Aorta (tissue), 5 donors: ENCODE measurements around the gene SOX13. TPM values are rescaled to one million over a fixed set of nuclear protein-coding genes. Genes with fewer than 3 reads are reported as not detected.

Source experiments
- ATAC-seq: fragments of 200-7000 bp; cut with Tn5 transposase; one replicate; pipeline ENCODE4 v1.9.1; 2022; ENCODE audit warnings: moderate library complexity; ENCODE audit not compliant: low FRiP score
- DNase-seq, 2 donors: peaks; one replicate each; pipeline ENCODE4 v3.0.0-alpha.2; 2020
- H3K27ac ChIP-seq, 2 donors: one replicate each; pipeline ENCODE4 v1.5.1; 2013; ENCODE audit warnings: low read length in 2 of 2, mild to moderate bottlenecking in 2 of 2, moderate library complexity in 2 of 2, control low read depth in 1 of 2, inconsistent platforms in 1 of 2, low read depth in 1 of 2
- H3K27me3 ChIP-seq, 2 donors: one replicate each; pipeline ENCODE4 v1.6.1; 2013; ENCODE audit warnings: control low read depth in 1 of 2, low read length in 1 of 2, mild to moderate bottlenecking in 1 of 2, moderate library complexity in 1 of 2; ENCODE audit not compliant: insufficient read depth in 2 of 2, control insufficient read depth in 1 of 2
- H3K36me3 ChIP-seq, 2 donors: one replicate each; pipeline ENCODE4 v1.6.1; 2013; ENCODE audit warnings: control low read depth in 1 of 2, low read length in 1 of 2, mild to moderate bottlenecking in 1 of 2; ENCODE audit not compliant: insufficient read depth in 2 of 2, control insufficient read depth in 1 of 2
- H3K4me1 ChIP-seq, 2 donors: one replicate each; pipeline ENCODE4 v1.6.1; 2013; ENCODE audit warnings: low read length in 2 of 2, control low read depth in 1 of 2, mild to moderate bottlenecking in 1 of 2, moderate library complexity in 1 of 2; ENCODE audit not compliant: insufficient read depth in 2 of 2, control insufficient read depth in 1 of 2
- H3K4me3 ChIP-seq, 2 donors: one replicate each; pipeline ENCODE4 v1.5.1; 2013; ENCODE audit warnings: low read length in 2 of 2, control low read depth in 1 of 2, mild to moderate bottlenecking in 1 of 2
- H3K9me3 ChIP-seq: one replicate; pipeline ENCODE4 v1.6.1; 2013; ENCODE audit warnings: mild to moderate bottlenecking, low read length; ENCODE audit not compliant: control insufficient read depth
- WGBS, 2 donors: extraction: QIAGEN DNeasy Blood & Tissue Kit; methylation state at CpG; one replicate each; pipeline ENCODE4 v1.1.7; 2013; 5-methylcytosine and 5-hydroxymethylcytosine counted together
- intact Hi-C, 2 donors: fragments of 100-400 bp; cut with DNase I; formaldehyde crosslinking; loops; one replicate each; pipeline versions ENCODE4 v1.14.2 to v1.15.0; 2022
- polyA plus RNA-seq, 2 donors: library from polyadenylated mRNA; stranded (reverse); fragments of 200-250 nt; gene quantifications; one replicate each; pipeline ENCODE4 v1.2.3, GENCODE V29; 2013
- total RNA-seq, 2 donors: library from RNA; stranded (reverse); fragmentation: NEBNext Ultra II Directional; extraction: Animal tissue kit (Norgen Biotek cat#: 25700); gene quantifications; one replicate each; pipeline ENCODE4 v1.2.1, GENCODE V29; 2021
- donor health status: healthy with polysubstance abuse.
- donor health status: Bipolar disorder and iron deficiency.
- donor health status: DM: no; HTN: no; CAD: no.
- donor health status: DM: no; HTN: no; CAD: no.
- donor health status: DM: yes; HTN: yes; CAD: no.

The SOX13 gene
- total and polyA plus RNA-seq, 4 donors: 9.6 to 52.8 (median 28.6) TPM

DNA sequence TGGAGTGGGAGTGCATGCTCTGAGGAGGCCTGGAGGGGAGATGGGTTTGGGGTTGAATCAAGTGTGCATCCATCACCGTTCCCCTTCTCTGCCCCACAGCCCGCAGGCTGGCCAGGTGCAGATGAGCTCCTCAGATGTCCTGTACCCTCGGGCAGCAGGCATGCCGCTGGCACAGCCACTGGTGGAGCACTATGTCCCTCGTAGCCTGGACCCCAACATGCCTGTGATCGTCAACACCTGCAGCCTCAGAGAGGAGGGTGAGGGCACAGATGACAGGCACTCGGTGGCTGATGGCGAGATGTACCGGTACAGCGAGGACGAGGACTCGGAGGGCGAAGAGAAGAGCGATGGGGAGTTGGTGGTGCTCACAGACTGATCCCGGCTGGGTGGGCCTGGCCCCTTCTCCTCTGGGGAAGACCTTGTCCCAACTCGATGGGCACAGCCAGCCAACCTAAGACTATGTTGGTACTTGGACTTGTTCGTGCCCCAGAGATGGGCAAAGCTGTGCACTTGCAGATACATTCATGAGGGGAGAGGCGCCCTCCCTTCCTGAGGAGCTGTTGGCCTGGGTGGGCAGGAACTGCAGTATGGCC, 52.9 kb downstream of the SOX13 start:
- Histone ChIP-seq H3K36me3 (peaks cover 0 to 2% of the 10 kb centered on the region in 2 donors), H3K9me3 (no peaks in the 10 kb centered on the region), H3K27ac (no peak overlapping the region), H3K27me3 (no peaks in the 10 kb centered on the region), H3K4me1 (no peaks in the 10 kb centered on the region), H3K4me3 (no peak overlapping the region)
- 81 to 82% methylated on average over 18 of the region's 18 CpGs for WGBS, 2 donors
- ATAC-seq (no peak), DNase-seq (no peak)
- intact Hi-C loops: loop anchor here (2.0 kb wide), 2 partner anchors 53 to 265 kb away; partner anchors contain the start of genes SNRPE (in 1 of the 2) and SOX13 (in 1 of the 2)

DNA sequence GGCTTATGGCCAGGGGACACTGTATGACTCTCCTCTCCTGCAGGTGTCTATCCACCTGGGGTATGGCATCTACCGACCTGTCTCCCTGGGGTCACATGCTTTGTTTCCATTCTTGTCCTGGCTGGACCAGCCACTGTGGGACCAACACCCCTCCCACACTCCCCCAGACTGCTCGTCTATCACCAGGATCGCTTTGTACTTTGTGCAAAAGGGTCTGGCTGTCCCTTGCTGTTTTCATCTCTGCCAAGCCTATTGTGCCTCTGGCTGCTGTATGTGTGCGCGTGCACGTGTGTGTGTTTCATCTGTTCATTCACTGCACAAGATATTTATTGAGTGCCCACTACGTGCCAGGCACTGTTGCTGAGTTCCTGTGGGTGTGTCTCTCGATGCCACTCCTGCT, 53.5 kb downstream of the SOX13 start:
- 24 to 35% methylated on average over 8 of the region's 8 CpGs for WGBS, 2 donors
- Histone ChIP-seq H3K27me3 (no peaks in the 10 kb centered on the region), H3K27ac (no peak overlapping the region), H3K36me3 (peaks cover 0 to 2% of the 10 kb centered on the region in 2 donors), H3K4me1 (no peaks in the 10 kb centered on the region), H3K9me3 (no peaks in the 10 kb centered on the region), H3K4me3 (no peak overlapping the region)
- intact Hi-C loops: loop anchor here (2.0 kb wide), 2 partner anchors 54 to 266 kb away; partner anchors contain the start of genes SNRPE (in 1 of the 2) and SOX13 (in 1 of the 2)
- ATAC-seq (no peak), DNase-seq (no peak)

DNA sequence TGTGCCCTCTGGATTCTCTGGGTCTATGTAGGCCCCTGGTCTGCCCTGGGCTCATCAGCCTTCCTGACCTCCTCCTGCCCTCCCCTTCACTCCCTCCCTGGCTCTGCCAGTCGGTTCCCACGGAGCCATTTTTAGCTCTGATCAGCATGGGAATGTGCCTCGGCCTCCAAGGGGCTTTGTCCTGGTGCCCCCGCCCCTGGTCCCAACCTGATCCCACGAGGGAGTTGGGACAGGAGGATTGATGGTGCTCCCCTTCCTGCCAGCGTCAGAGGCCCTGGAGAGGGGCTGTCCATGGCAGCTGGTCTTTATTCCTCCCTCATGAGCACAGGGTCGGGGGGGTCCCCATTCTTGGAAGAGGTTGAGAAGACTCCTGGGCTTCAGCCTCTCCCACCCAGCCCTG, 54.0 kb downstream of the SOX13 start:
- Histone ChIP-seq H3K9me3 (no peaks in the 10 kb centered on the region), H3K27me3 (no peaks in the 10 kb centered on the region), H3K27ac (no peak overlapping the region), H3K36me3 (peaks cover 0 to 2% of the 10 kb centered on the region in 2 donors), H3K4me3 (no peak overlapping the region), H3K4me1 (no peaks in the 10 kb centered on the region)
- intact Hi-C loops: loop anchor here (2.0 kb wide), 2 partner anchors 54 to 266 kb away; partner anchors contain the start of genes SNRPE (in 1 of the 2) and SOX13 (in 1 of the 2)
- ATAC-seq: no peak
- 8 to 13% methylated on average over 7 of the region's 7 CpGs for WGBS, 2 donors
- no peak for DNase-seq

DNA sequence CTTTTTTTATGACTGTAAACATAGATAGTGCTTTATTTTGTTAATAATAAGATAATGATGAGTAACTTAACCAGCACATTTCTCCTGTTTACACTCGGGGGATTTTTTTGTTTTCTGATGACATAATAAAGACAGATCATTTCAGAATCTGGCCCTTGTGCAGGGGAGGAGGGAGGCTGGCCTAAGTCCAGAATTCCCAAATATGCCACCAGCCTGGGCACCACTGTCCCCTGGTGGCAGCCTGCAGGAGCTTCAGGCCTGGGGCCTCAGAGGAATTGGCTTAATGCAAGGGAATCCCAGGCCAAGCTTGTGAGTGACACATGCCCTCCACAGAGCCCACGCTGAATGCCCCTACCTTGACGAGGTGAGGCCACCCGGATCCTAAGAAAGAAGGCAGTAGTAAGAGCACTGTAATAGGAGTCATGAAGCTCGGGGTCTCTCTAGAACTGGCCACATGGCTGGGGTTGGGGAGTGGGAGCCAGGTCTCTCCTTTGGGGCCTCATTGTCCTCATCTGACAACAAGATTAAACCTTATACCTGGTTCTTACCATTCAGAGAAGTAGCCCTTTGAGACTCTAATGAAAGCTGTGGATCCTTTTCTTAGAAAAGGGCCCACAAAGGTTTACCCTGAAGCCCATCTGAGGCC, 54.8 kb downstream of the SOX13 start:
- WGBS, 2 donors: 13 to 14% methylated on average over 5 of the region's 5 CpGs
- ATAC-seq (peak; percentile 74), DNase-seq (peak; percentile 78 to 89)
- no peak overlapping the region for H3K4me3 ChIP-seq
- no peak overlapping the region for H3K27ac ChIP-seq
- no peaks in the 10 kb centered on the region for H3K27me3 ChIP-seq
- peaks cover 0 to 1% of the 10 kb centered on the region in 2 donors for H3K36me3 ChIP-seq
- intact Hi-C loops: loop anchor here (2.0 kb wide), 2 partner anchors 55 to 267 kb away; partner anchors contain the start of genes SNRPE (in 2 of the 2) and SOX13 (in 2 of the 2)
- no peaks in the 10 kb centered on the region for H3K4me1 ChIP-seq
- H3K9me3 ChIP-seq: no peaks in the 10 kb centered on the region

DNA sequence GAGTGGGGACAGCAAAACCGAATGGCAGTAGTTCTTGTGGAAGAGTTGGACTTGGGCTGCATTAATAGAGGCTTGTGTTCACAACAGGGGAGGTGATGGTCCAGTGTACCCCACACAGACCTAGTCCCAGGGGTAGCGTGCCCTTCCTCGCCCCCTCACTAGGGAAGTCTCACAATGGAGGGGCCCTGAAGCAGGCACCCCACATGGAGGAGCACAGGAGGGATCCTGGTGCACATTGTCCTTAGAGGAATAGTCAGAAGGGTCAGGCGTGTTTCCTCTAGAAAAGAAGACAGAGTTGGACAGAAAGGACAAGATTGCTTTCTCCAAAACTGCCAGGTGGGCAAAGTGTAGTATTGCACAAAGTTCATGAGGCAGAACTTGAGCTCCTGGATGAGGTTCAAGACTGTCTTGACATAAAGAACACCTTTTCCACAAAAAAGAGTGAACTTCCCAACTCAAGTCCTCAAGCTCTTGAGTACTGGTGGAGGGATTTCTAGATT, 55.6 kb downstream of the SOX13 start:
- Histone ChIP-seq H3K36me3 (no peaks in the 10 kb centered on the region), H3K27me3 (no peaks in the 10 kb centered on the region), H3K27ac (no peak overlapping the region), H3K4me3 (no peak overlapping the region), H3K4me1 (no peaks in the 10 kb centered on the region), H3K9me3 (no peaks in the 10 kb centered on the region)
- DNase-seq (no peak), ATAC-seq (no peak)
- intact Hi-C loops: loop anchor here (2.0 kb wide), 2 partner anchors 56 to 268 kb away; partner anchors contain the start of genes SNRPE (in 1 of the 2) and SOX13 (in 1 of the 2)
- WGBS, 2 donors: 65 to 79% methylated on average over 4 of the region's 4 CpGs

DNA sequence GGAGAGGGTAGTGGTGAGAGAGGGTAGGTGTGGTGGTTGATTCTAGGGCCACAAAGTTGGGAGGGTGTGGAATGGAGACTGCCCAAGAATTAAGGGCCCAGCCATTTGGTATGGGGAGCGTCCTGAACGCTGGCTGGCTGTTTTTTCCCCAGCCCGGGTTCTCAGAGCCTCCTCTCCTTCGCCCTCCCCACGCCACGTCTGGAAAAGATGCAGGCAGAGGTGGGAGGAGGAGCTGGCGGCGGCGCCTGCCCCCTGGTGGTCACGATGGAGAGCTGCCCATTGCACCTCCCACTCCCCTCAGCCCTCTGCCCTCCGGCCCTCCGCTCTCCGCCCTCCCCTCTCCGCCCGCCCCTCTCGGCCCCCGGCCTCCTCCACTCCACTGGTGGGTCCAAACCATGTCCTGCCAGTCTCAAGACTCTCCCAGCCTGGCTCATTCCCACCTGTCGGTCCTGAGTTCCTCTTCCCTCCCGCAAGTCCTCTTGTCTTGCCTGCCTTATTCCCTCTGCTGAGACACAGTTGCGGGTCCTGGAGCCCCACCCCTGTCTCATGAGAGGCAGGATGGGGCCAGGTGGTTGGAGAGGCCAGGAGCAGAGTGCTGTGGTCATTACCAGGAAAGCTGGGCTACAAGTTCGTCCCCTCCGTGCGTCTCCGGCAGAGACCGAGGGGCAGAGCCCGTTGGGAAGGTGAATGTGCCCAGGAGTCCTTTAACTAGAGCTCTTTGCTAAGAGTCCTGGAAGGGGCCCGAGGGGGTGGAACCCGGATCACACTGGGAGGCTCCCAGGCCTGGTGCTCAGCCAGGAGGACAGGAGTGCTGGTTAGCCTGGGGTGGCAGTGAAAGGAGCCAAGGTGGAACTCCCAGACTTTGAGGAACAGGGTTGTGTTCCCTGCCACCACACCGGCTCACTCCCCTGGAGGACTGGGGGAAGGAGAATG, 56.3 kb downstream of the SOX13 start:
- intact Hi-C loops: loop anchor here (2.0 kb wide), 2 partner anchors 56 to 268 kb away; partner anchors contain the start of genes SNRPE (in 1 of the 2) and SOX13 (in 1 of the 2)
- Histone ChIP-seq H3K9me3 (no peaks in the 10 kb centered on the region), H3K4me3 (no peak overlapping the region), H3K4me1 (no peaks in the 10 kb centered on the region), H3K27me3 (no peaks in the 10 kb centered on the region), H3K36me3 (no peaks in the 10 kb centered on the region), H3K27ac (no peak overlapping the region)
- peak; percentile 86 for ATAC-seq
- WGBS, 2 donors: 13 to 21% methylated on average over 21 to 29 of the region's 29 CpGs
- peak; percentile 76 to 91 for DNase-seq

DNA sequence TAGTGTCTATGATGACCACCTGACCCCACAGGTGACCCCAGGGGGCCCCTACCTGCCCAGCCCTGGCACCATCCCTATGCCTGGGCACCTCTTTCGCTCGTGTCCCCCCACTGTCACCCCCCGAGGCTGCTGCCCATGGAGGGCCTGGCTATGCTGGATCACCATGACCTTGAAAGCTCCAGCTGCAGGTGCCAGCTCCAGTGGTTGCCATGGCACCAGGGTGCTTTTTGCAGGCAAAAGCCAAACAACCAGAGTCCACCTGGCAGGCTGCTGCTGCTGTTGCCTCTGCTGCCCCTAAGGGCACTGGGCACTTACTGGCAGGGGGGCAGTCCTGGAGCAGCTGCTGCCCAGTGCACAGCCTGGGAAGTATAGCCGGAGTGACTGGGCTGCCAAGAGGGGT, 57.3 kb downstream of the SOX13 start:
- Histone ChIP-seq H3K27me3 (no peaks in the 10 kb centered on the region), H3K4me3 (no peak overlapping the region), H3K9me3 (no peaks in the 10 kb centered on the region), H3K27ac (no peak overlapping the region), H3K4me1 (no peaks in the 10 kb centered on the region), H3K36me3 (no peaks in the 10 kb centered on the region)
- ATAC-seq (no peak), DNase-seq (no peak)
- 41 to 43% methylated on average over 4 of the region's 4 CpGs for WGBS, 2 donors
- intact Hi-C loops: no loop called here
